ENCODE data around the gene SLC35F5.

DNA sequence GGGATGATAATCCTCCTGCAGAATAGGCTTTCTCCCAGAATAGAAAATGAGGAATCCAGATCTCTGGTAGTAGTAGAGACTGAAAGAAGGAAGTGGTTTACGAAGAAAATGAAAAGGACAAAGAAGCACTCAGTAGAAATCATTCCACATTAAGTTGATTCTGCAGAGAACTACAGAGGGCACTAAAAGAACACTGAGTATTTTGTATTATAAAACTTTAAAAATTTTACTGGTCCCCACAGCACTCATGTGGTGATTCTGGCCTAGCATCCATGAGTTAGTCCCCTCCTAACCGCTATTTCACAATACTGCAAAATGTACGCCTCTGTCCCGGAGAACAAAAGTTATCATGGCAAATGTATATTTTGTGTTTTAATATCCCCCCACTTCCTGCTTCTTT lies 42.9 kb upstream of the SLC35F5 start:
- TF ChIP-seq POLR2A (IDR thresholded peaks at IDR 0.05; ENCODE audit: low read depth, low read length) = no peak
- TF ChIP-seq POLR2AphosphoS5 (IDR thresholded peaks at IDR 0.05; ENCODE audit: low read depth, low read length) = no peak
- TF ChIP-seq SPI1 (IDR thresholded peaks at IDR 0.05; ENCODE audit: low read depth, low read length) = peak; percentile 47; the same call in 1 of the 2 replicates
- TF ChIP-seq TAF1 (IDR thresholded peaks at IDR 0.05; ENCODE audit: low read depth, low read length) = no peak
- TF ChIP-seq PAX5 (IDR thresholded peaks at IDR 0.05; ENCODE audit: insufficient read depth, low read length, severe bottlenecking) = no peak
